GM12892 (cell line): ENCODE measurements around the gene DCANP1. TPM values are rescaled to one million over a fixed set of nuclear protein-coding genes. Genes with fewer than 3 reads are reported as not detected.
"Not testable (repeated sequence)": the region's sequence is repeated elsewhere in the genome, so short reads cannot be mapped to it uniquely, and the experiment has no call there.

ENCODE experiments used
- DNase-seq: peaks from one replicate; pipeline ENCODE4 v3.0.0; 2011; ENCODE audit not compliant: insufficient read length
- FAIRE-seq: peaks from 2 replicates; lab custom pipeline; 2011; peaks lifted over from hg19 to GRCh38; lab: Jason Lieb, UNC
- POLR2A ChIP-seq: IDR thresholded peaks from 2 replicates; pipeline ENCODE4 v1.6.1; 2011; ENCODE audit warnings: low read depth, low read length, control low read depth
- POLR2AphosphoS5 ChIP-seq: IDR thresholded peaks from 2 replicates; pipeline ENCODE4 v1.6.1; 2011; ENCODE audit warnings: low read depth, low read length, control low read depth
- TAF1 ChIP-seq: IDR thresholded peaks from 2 replicates; pipeline ENCODE4 v1.6.1; 2011; ENCODE audit warnings: low read depth, mild to moderate bottlenecking, control low read depth, low read length, borderline replicate concordance
- polyA plus RNA-seq: library from polyadenylated mRNA; unstranded; fragments of >200 nt; gene quantifications from one replicate; pipeline ENCODE4 v1.2.1, GENCODE V29; 2012; ENCODE audit warnings: missing spikeins, inconsistent platforms; ENCODE audit not compliant: missing spikeins

The DCANP1 gene
- not detected for polyA plus RNA-seq

GRCh38 chr5:135447298-135447929, at the start of gene DCANP1:
DCANP1 (minus strand) TSS chr5:135447348; CDS start chr5:135447108, 240 bp downstream.
- DNase-seq: no peak
- TF ChIP-seq TAF1: no peak
- TF ChIP-seq POLR2A: no peak
- no peak for TF ChIP-seq POLR2AphosphoS5
- no peak for FAIRE-seq

- not testable (repeated sequence) for FAIRE-seq, DNase-seq
Observed at GRCh38 chr5:135495531-135495930, 48.4 kb upstream of the DCANP1 start.

DNA sequence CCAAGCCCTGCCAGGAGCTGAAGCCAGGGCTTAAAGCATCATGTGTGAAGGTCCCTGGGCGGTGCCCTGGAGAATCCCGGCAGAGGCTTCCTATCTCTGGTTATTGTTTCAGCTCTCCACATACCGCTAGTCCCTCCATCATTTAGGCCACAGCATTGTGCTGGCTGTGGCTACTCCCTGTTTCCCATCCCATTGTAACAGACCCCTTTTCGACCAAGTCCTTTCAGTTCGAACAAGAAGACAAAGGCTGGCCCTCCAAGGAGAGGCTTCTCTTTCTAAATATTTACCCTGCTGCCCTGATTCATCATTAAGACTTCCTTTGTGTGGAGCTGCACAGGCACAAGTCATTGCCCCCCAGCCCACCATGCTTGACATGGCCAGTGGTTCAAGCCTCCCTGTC, 47.0 kb upstream of the DCANP1 start:
- TF ChIP-seq POLR2A: no peak
- no peak for TF ChIP-seq TAF1
- TF ChIP-seq POLR2AphosphoS5: no peak
- FAIRE-seq: no peak
- DNase-seq: no peak

DNA sequence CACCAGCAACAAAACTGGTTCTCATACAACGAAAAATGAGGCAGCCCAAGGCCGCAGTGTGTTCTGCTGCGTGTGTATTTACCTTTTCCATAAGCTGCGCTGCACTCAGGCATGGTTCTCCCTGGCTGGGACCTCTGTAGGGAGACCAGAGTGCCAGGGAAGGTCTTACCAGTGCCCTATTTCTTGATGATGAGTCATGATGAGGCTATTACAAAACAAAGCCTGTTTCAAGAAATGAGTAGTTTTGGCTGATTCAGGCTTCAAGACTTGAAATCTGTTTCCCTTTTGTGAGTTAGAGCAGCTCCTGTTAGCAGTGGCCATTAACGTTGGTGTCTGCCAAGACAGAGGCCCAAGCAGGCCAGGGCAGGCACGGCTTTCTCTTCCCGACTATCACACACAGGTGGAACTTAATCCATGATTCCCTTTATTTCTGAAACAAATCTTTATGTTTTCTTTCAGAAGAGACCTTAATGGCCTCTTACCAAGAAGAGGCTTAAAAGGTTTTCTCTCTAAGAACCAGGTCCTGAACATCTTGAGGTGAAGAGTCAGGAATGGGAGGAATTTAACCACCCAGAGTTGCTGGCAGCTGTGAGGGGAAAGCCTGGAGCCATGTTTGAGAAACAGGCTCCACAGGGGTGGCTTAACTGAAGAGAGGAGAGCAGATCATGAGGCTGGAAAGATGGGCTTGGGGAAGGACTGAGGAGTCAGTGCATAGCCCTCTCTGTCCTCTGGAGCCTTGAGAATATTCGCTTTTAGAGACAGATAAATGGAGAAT, 46.4 kb upstream of the DCANP1 start:
- no peak for FAIRE-seq
- no peak for DNase-seq
- no peak for TF ChIP-seq TAF1
- no peak for TF ChIP-seq POLR2AphosphoS5
- no peak for TF ChIP-seq POLR2A

DNA sequence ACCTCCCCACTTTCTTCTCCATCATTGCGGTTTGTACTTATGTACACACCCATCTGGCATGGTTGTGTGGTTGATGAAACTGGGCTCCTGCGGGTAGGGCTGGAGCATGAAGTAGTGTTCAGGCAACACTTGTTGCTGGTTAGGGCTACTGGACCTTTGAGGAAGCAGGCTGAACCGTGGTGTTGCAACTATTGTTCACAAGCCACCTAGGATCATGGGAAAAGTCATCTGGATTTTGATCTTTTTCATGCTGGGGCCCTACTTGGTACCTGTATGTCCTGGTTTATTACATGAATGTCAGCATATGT, 45.1 kb upstream of the DCANP1 start:
- DNase-seq: no peak

DNA sequence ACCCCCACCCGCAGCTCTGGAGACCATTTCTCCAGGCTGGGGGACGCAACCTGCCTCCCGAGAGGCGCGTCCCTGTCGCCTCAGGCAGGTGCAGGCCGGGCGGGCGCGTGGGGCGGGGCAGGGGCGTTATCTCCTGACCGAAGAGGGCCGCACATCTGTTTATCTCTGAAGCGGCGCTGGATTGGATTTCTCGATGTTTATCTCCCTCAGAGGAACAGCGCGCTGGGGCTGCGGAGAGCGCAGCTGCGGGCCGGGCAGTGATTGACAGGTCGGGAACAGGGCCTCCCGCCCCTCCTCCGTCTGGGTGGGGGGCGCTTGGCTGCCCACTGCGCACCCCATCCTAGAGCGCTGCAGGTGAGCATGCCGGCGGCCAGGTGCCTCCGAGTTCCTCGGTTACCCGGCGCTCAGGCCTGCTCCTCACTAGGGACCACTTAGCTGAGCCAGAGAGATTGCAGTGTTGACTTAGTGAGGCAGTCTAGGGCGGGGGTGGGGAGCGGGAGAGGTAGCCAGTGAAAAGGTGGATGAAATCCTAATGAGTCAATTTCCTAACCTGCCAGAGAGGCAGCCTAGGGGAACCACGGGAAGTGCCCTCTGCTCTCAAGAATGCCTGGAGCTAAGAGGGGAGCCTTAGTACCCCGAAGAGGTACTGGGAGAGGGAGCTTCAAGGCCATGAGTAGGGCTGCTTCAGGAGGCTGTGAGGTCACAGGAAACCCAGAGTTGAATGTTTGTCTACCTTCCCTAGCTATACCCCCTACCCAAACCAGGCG, 44.6 kb upstream of the DCANP1 start:
- no peak for TF ChIP-seq POLR2AphosphoS5
- no peak for TF ChIP-seq POLR2A
- no peak for TF ChIP-seq TAF1
- DNase-seq (no peak), FAIRE-seq (no peak)

More for the DNA sequence above, 45.1 kb upstream of the DCANP1 start:
- FAIRE-seq: no peak
- TF ChIP-seq POLR2AphosphoS5: no peak
- no peak for TF ChIP-seq POLR2A
- no peak for TF ChIP-seq TAF1

GRCh38 chr5:135491038-135491551, 43.9 kb upstream of the DCANP1 start:
- FAIRE-seq (no peak), DNase-seq (no peak)
- TF ChIP-seq POLR2A: no peak
- TF ChIP-seq POLR2AphosphoS5: no peak

- no peak for TF ChIP-seq TAF1
- DNase-seq: no peak
- FAIRE-seq: no peak
Observed at GRCh38 chr5:135490245-135491037, 43.3 kb upstream of the DCANP1 start.

GRCh38 chr5:135489466-135490244, 42.5 kb upstream of the DCANP1 start:
- TF ChIP-seq TAF1: no peak
- TF ChIP-seq POLR2AphosphoS5: no peak
- TF ChIP-seq POLR2A: no peak
- DNase-seq: no peak
- no peak for FAIRE-seq

DNA sequence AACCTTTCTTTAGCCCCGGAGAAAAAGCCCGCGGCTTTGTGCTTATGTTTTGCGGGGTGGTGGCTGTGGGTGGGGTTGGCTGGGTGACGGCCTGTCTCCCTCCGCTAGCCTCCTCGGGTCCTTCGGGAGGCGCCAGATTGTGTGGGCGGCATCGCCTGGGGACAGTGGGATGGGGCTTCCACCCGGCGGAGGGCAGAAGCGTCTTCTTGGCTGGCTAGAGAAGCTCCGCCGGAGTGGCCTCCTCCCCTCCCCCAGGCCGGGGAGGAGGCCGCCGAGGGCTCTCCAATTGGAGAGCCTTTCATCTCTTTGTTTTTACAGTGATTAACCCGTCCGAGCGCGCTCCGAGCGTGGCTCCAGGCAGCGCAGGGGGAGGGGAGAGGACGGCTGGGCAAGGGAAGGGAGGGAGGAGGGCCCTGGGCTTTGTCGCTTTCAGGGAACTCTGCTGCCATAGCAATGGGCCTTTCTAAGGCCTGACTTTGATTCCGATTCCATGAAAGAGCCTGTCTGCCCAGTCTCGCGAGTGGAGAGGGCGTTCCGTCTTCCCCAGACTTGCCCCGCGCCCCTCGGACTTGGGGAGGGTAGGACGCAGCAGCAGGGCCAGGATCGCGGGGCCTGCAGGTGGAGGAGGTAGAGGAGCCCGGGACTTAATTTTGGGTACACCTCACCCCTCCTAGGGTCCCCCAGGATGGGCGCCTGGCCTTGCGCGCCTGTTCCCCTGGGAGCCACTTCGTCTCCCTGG, 41.7 kb upstream of the DCANP1 start:
- FAIRE-seq (no peak), DNase-seq (no peak)
- no peak for TF ChIP-seq POLR2A
- no peak for TF ChIP-seq TAF1
- TF ChIP-seq POLR2AphosphoS5: no peak

DNA sequence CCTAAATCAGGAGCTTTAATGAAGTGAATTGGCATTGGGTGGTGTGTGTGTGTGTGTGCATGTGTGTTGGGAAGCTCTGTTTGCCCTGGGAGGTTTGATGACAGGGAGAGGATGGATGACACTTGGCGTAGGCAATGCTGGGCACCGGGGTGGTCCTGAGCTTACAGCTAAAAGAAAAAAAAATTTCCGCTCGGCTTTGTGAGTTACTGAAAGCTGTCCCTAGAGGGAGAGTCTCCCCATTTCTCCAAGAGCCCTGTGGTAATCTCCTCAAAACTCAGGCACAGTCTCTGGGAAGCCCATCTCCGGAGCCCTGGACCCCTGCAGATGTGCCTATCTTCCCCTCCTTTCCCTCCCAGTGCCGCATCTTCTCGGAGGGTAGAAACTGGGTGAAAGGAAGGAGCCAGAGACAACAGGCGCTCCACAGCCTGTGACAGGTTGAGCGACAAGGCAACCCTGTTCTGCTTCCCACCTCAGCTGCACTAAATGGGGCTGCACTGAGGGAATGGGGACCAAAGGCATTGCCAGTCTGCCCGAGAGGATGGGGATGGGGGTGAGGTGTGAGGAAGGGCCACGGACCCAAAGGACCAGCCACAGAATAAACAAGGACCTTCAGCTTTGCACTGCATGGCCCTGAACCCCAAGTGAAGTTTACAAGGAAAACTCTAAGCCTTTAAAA, 40.8 kb upstream of the DCANP1 start:
- TF ChIP-seq POLR2A: no peak
- TF ChIP-seq POLR2AphosphoS5: no peak
- no peak for TF ChIP-seq TAF1
- FAIRE-seq (no peak), DNase-seq (no peak)
